ENCODE data around the gene TAF5L.

The TAF5L gene

GRCh38 chr1:229636042-229636441 is 10.1 kb upstream of the TAF5L start:
- H3K4me3 ChIP-seq (ENCODE audit: control insufficient read depth, low read depth, low read length) = no peak overlapping the region
- TF ChIP-seq CTCF (conservative IDR thresholded peaks at IDR 0.05; ENCODE audit: control insufficient read depth, insufficient read depth, low read depth, low read length) = no peak
- no peak for DNase-seq (ENCODE audit: low read depth)

DNA sequence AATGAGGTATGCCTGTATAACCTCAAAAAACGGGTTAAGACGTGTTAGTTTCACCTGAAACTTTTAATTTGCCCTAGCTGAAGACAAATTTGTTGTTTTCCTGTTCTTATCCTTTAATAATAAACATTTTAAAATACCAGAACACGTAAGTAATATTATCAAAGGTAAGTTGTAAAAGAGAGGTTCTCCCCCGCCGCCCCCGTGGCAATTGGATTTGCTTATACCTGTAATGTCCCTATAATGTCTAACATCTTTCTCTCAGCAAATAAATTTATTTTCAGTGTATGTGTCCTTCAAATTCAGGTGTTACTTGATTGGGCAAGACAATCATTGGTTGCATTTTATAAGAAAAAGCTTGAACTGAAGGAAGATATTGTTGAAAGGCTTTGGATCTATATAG is 6.0 kb upstream of the TAF5L start:
- no peak for TF ChIP-seq CTCF (conservative IDR thresholded peaks at IDR 0.05; ENCODE audit: control insufficient read depth, insufficient read depth, low read depth, low read length)
- no peak overlapping the region for H3K4me3 ChIP-seq (ENCODE audit: control insufficient read depth, low read depth, low read length)
- DNase-seq (ENCODE audit: low read depth) = no peak

- DNase-seq (ENCODE audit: low read depth) = no peak
- H3K4me3 ChIP-seq (ENCODE audit: control insufficient read depth, low read depth, low read length) = no peak overlapping the region
- no peak for TF ChIP-seq CTCF (conservative IDR thresholded peaks at IDR 0.05; ENCODE audit: control insufficient read depth, insufficient read depth, low read depth, low read length)
These were observed 5.2 kb upstream of the TAF5L start for GRCh38 chr1:229631148-229631547.

DNA sequence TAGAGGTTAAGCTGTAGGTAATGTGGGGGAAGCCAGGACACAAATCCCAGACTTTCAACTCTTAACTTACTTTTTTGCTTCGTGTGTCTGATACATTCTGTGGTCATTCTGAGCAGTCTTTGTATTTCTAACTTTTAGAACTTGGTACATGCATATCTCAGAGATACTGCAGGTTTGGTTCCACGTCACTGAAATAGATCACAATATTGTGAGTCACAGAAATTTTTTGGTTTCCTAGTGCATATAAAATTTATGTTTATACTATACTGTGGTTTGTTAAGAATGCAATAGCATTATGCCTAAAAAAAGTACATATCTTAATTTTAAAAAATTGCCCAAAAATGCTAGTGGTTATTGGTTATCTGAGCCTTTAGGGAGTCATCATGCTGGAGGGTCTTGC is 3.3 kb upstream of the TAF5L start:
- peak; percentile 31 for DNase-seq (ENCODE audit: low read depth)
- TF ChIP-seq CTCF (conservative IDR thresholded peaks at IDR 0.05; ENCODE audit: control insufficient read depth, insufficient read depth, low read depth, low read length) = no peak

DNA sequence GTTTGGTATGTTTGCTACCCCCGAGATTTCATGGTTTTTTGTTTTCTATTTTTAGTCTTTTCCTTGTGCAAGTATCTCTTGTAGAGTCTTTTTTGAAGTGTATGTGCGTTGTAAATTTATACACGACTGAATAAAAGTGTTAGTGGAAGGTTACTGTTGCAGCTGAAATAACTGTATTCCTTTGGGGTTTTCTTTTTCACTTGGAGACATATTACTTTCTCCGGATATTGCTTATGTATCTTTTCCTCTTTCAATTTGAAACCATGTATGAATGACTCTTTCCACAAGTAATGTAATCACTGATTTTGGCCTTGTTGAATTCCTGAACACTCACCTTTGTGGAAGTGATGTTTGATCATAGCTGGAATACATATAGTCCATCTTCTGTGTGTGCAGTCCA is 1.1 kb upstream of the TAF5L start:
- no peak for TF ChIP-seq CTCF (conservative IDR thresholded peaks at IDR 0.05; ENCODE audit: control insufficient read depth, insufficient read depth, low read depth, low read length)
- H3K4me3 ChIP-seq (ENCODE audit: control insufficient read depth, low read depth, low read length) = peak overlapping the region; percentile 94
- no peak for DNase-seq (ENCODE audit: low read depth)

More for the DNA sequence above, 3.3 kb upstream of the TAF5L start:
- H3K4me3 ChIP-seq (ENCODE audit: control insufficient read depth, low read depth, low read length) = no peak overlapping the region

DNA sequence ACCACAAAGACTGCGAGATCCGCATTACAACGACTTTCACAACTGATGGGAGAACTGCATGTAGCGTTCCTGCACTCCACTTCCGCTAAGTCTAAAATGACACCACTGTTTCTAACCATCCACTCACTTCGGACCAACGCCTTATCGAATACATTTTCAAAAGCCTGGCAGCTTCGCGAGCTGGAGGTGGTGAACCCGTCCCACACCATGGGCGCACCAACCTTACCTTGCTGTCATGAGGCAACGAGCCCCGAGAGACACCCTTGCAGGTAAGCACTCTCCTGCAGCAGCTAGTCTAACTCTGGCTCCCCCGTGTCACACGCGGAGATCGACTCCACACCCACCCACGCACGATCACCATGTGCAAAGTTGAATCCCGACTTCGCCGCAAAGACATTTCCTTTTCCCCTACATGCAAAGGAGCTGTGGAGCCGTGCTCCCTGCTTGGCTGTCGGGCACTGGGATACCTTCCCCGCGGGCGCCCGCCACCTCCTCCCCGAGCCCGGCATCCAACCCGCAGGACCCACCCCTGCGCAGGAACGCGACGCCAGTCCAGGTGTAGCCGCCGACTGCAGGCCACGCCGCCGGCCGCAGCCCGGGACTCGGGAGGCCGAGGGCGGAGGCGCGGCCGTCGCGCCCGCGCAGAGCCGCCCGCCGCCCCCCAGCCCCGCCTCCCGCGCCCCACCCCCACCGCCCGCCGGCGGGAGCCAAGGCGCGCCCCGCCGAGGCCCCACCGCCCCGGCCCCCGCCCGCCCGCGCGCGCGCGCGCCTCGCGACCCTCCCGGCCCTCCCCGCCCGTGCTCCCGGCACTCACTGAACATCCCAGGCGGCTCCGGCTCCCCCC is 629 bp downstream of the TAF5L start:
- peak overlapping the region; percentile 90 for H3K4me3 ChIP-seq (ENCODE audit: control insufficient read depth, low read depth, low read length)
- no peak for TF ChIP-seq CTCF (conservative IDR thresholded peaks at IDR 0.05; ENCODE audit: control insufficient read depth, insufficient read depth, low read depth, low read length)
- peak; percentile 48 for DNase-seq (ENCODE audit: low read depth)
